ENCODE data around the gene CFAP65.

- TF ChIP-seq ZNF768 (CRISPR knock-in tag; IDR thresholded peaks at IDR 0.05) (no peak), SAFB2 (CRISPR knock-in tag; IDR thresholded peaks at IDR 0.05; ENCODE audit: borderline replicate concordance, low read depth) (no peak), TRAFD1 (CRISPR knock-in tag; IDR thresholded peaks at IDR 0.05; ENCODE audit: borderline replicate concordance) (no peak), EP300 (IDR thresholded peaks at IDR 0.05; ENCODE audit: low read depth in 2 of 2, low read length in 2 of 2) (no peak), EP300 (CRISPR knock-in tag; IDR thresholded peaks at IDR 0.05; ENCODE audit: borderline replicate concordance) (no peak), ZXDC (CRISPR knock-in tag; IDR thresholded peaks at IDR 0.05) (no peak), ISX (CRISPR knock-in tag; conservative IDR thresholded peaks at IDR 0.05) (no peak)
Observed at GRCh38 chr2:218980735-218981389, 60.5 kb downstream of the CFAP65 start.

Data from HepG2 (cell line).